ENCODE measurements around the gene DHRS1. TPM values are rescaled to one million over a fixed set of nuclear protein-coding genes. Genes with fewer than 3 reads are reported as not detected.

DHRS1 gene
- polyA plus RNA-seq, 3 donors, result 31.4 to 61.9 (median 37.9) TPM

- DNase-seq (ENCODE audit: extremely low read depth in 1 of 11, low read depth in 9 of 11, low spot score in 4 of 11), result peak in 10 of 11 donors; percentile 82 to 92 (median 86)
Observed at GRCh38 chr14:24241829-24242443, 57.6 kb downstream of the DHRS1 start.

Other genes starting within 250 kb of the DHRS1 start
- 1 to 10 TPM; 1.5 to 3.7 (median 2.7) TPM for gene CARMIL3, start 247.8 kb downstream of the DHRS1 start, polyA plus RNA-seq (ENCODE audit: insufficient read length in 3 of 3)
- not detected for gene CPNE6, start 228.2 kb downstream of the DHRS1 start, polyA plus RNA-seq (ENCODE audit: insufficient read length in 3 of 3)
- 10 to 100 TPM; 28.9 to 37.3 (median 34.4) TPM for gene PCK2, start 205.5 kb downstream of the DHRS1 start, polyA plus RNA-seq (ENCODE audit: insufficient read length in 3 of 3)
- gene DCAF11, start 185.0 kb downstream of the DHRS1 start, polyA plus RNA-seq (ENCODE audit: insufficient read length in 3 of 3), result 10 to 100 TPM; 72.3 to 85.0 (median 80.7) TPM
- gene NRL, start 184.8 kb downstream of the DHRS1 start, polyA plus RNA-seq (ENCODE audit: insufficient read length in 3 of 3), result 1 to 10 TPM; 1.5 to 2.7 (median 2.4) TPM
- 1 to 10 TPM in 1 of 3 donors, under 1 TPM in 2; 0.56 to 1.6 (median 0.79) TPM for gene FITM1, start 169.1 kb downstream of the DHRS1 start, polyA plus RNA-seq (ENCODE audit: insufficient read length in 3 of 3)
- 100 to 1,000 TPM; 198 to 220 (median 199) TPM for gene PSME1, start 163.6 kb downstream of the DHRS1 start, polyA plus RNA-seq (ENCODE audit: insufficient read length in 3 of 3)
- 10 to 100 TPM; 18.4 to 21.1 (median 20.2) TPM for gene EMC9, start 158.2 kb downstream of the DHRS1 start, polyA plus RNA-seq (ENCODE audit: insufficient read length in 3 of 3)
- gene PSME2, start 153.2 kb downstream of the DHRS1 start, polyA plus RNA-seq (ENCODE audit: insufficient read length in 3 of 3), result 100 to 1,000 TPM; 150 to 170 (median 152) TPM
- 10 to 100 TPM; 45.5 to 59.5 (median 50.4) TPM for gene RNF31, start 152.3 kb downstream of the DHRS1 start, polyA plus RNA-seq (ENCODE audit: insufficient read length in 3 of 3)
- 10 to 100 TPM; 56.3 to 66.1 (median 58.3) TPM for gene IRF9, start 138.5 kb downstream of the DHRS1 start, polyA plus RNA-seq (ENCODE audit: insufficient read length in 3 of 3)
- gene REC8, start 127.7 kb downstream of the DHRS1 start, polyA plus RNA-seq (ENCODE audit: insufficient read length in 3 of 3), result 10 to 100 TPM; 64.2 to 76.7 (median 67.2) TPM
- 10 to 100 TPM; 32.8 to 42.1 (median 40.5) TPM for gene IPO4, start 111.0 kb downstream of the DHRS1 start, polyA plus RNA-seq (ENCODE audit: insufficient read length in 3 of 3)
- gene TM9SF1, start 104.3 kb downstream of the DHRS1 start, polyA plus RNA-seq (ENCODE audit: insufficient read length in 3 of 3), result 10 to 100 TPM; 36.6 to 50.8 (median 47.1) TPM
- gene TSSK4, start 94.1 kb downstream of the DHRS1 start, polyA plus RNA-seq (ENCODE audit: insufficient read length in 3 of 3), result 10 to 100 TPM in 1 of 3 donors, 1 to 10 TPM in 2; 4.8 to 11.6 (median 6.8) TPM
- gene CHMP4A, start 86.3 kb downstream of the DHRS1 start, polyA plus RNA-seq (ENCODE audit: insufficient read length in 3 of 3), result 10 to 100 TPM; 56.1 to 58.4 (median 56.9) TPM
- gene MDP1, start 83.7 kb downstream of the DHRS1 start, polyA plus RNA-seq (ENCODE audit: insufficient read length in 3 of 3), result 10 to 100 TPM; 10.2 to 17.3 (median 13.5) TPM
- 100 to 1,000 TPM; 198 to 251 (median 250) TPM for gene NEDD8, start 67.4 kb downstream of the DHRS1 start, polyA plus RNA-seq (ENCODE audit: insufficient read length in 3 of 3)
- gene GMPR2, start 66.9 kb downstream of the DHRS1 start, polyA plus RNA-seq (ENCODE audit: insufficient read length in 3 of 3), result 100 to 1,000 TPM; 107 to 128 (median 115) TPM
- 10 to 100 TPM; 52.8 to 65.8 (median 61.6) TPM for gene TINF2, start 57.2 kb downstream of the DHRS1 start, polyA plus RNA-seq (ENCODE audit: insufficient read length in 3 of 3)
- gene TGM1, start 36.6 kb downstream of the DHRS1 start, polyA plus RNA-seq (ENCODE audit: insufficient read length in 3 of 3), result 1 to 10 TPM; 1.6 to 2.1 (median 2.0) TPM
- 10 to 100 TPM; 20.0 to 25.3 (median 23.5) TPM for gene RABGGTA, start 28.2 kb downstream of the DHRS1 start, polyA plus RNA-seq (ENCODE audit: insufficient read length in 3 of 3)
- 10 to 100 TPM; 25.8 to 28.5 (median 26.7) TPM for gene NOP9, start 70 bp upstream of the DHRS1 start, polyA plus RNA-seq (ENCODE audit: insufficient read length in 3 of 3)
- 10 to 100 TPM; 24.6 to 28.8 (median 26.5) TPM for gene CIDEB, start 8.2 kb upstream of the DHRS1 start, polyA plus RNA-seq (ENCODE audit: insufficient read length in 3 of 3)
- gene LTB4R2, start 10.4 kb upstream of the DHRS1 start, polyA plus RNA-seq (ENCODE audit: insufficient read length in 3 of 3), result 1 to 10 TPM; 3.4 to 4.3 (median 3.7) TPM
- 1 to 10 TPM; 4.1 to 6.8 (median 5.6) TPM for gene LTB4R, start 11.7 kb upstream of the DHRS1 start, polyA plus RNA-seq (ENCODE audit: insufficient read length in 3 of 3)
- gene ADCY4, start 35.3 kb upstream of the DHRS1 start, polyA plus RNA-seq (ENCODE audit: insufficient read length in 3 of 3), result 10 to 100 TPM; 15.7 to 25.1 (median 21.6) TPM
- 1 to 10 TPM; 2.5 to 4.5 (median 3.1) TPM for gene RIPK3, start 40.2 kb upstream of the DHRS1 start, polyA plus RNA-seq (ENCODE audit: insufficient read length in 3 of 3)
- gene NFATC4, start 68.4 kb upstream of the DHRS1 start, polyA plus RNA-seq (ENCODE audit: insufficient read length in 3 of 3), result 10 to 100 TPM; 58.4 to 95.5 (median 74.1) TPM
- 10 to 100 TPM; 47.5 to 60.0 (median 47.8) TPM for gene NYNRIN, start 99.2 kb upstream of the DHRS1 start, polyA plus RNA-seq (ENCODE audit: insufficient read length in 3 of 3)
- 1 to 10 TPM; 2.9 to 3.5 (median 3.0) TPM for gene CBLN3, start 129.9 kb upstream of the DHRS1 start, polyA plus RNA-seq (ENCODE audit: insufficient read length in 3 of 3)
- 10 to 100 TPM; 44.8 to 51.6 (median 48.4) TPM for gene KHNYN, start 130.2 kb upstream of the DHRS1 start, polyA plus RNA-seq (ENCODE audit: insufficient read length in 3 of 3)
- 10 to 100 TPM; 51.4 to 76.8 (median 69.5) TPM for gene SDR39U1, start 143.0 kb upstream of the DHRS1 start, polyA plus RNA-seq (ENCODE audit: insufficient read length in 3 of 3)
- gene CMA1, start 208.5 kb upstream of the DHRS1 start, polyA plus RNA-seq (ENCODE audit: insufficient read length in 3 of 3), result under 1 TPM; 0.19 to 0.53 (median 0.32) TPM

All from renal cortex interstitium (tissue), 11 donors.